GM12874 (cell line): ENCODE results near the gene DLG2.

Experiments
- CTCF ChIP-seq: IDR thresholded peaks from 2 replicates; pipeline ENCODE4 v1.5.1; 2011; ENCODE audit warnings: low read depth, mild to moderate bottlenecking, control low read depth, low read length, moderate library complexity; ENCODE audit not compliant: insufficient read depth

DLG2 gene

GRCh38 chr11:83941050-83941449 is 1686.1 kb downstream of the DLG2 start:
- no peak for TF ChIP-seq CTCF

- TF ChIP-seq CTCF, result no peak
Measured at GRCh38 chr11:83938148-83938547, 1689.0 kb downstream of the DLG2 start.

- no peak for TF ChIP-seq CTCF
Measured at GRCh38 chr11:83933008-83933407, 1694.1 kb downstream of the DLG2 start.

- no peak for TF ChIP-seq CTCF
Measured at GRCh38 chr11:83927422-83927821, 1699.7 kb downstream of the DLG2 start.

GRCh38 chr11:83924795-83925542 is 1702.2 kb downstream of the DLG2 start:
- TF ChIP-seq CTCF, result no peak

GRCh38 chr11:83923961-83924360 is 1703.2 kb downstream of the DLG2 start:
- no peak for TF ChIP-seq CTCF

GRCh38 chr11:83922953-83923352 is 1704.2 kb downstream of the DLG2 start:
- no peak for TF ChIP-seq CTCF
